ENCODE data around the gene CBR4. TPM values are rescaled to one million over a fixed set of nuclear protein-coding genes. Genes with fewer than 3 reads are reported as not detected.

Gene CBR4
- total RNA-seq, 1 donor from 2014 or later: 16.1 TPM

DNA sequence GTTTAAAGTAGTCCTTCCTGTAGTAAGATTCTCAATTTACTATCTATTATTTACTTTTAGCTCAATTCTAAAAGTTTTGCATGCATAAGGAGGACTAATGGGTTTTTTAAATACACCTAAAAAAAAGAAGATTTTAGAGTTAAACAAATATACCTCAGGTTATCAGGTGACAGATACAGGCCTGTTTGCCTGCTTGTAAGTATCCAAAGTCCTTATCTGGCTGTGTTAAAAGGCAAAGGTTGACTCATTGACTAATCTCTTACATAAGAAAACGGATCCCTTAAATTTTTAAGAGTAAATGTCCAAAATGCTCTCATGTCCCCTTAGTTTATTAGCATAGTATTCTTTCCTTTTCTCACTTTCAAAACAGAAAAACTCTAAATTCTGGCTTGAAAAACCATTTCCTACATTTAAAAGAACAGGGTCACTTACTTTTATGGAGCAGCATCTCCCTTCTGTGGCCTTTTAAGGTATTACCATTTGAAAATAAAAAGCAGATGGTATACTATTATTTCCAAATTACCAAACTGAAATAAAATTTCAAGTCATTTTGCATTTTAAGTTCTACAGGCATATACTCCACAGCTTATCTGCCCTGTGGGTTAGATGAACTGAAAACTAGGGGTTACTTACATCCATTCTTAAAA, 4.5 kb downstream of the CBR4 start:
- H3K27me3 ChIP-seq (ENCODE audit: control insufficient read depth, insufficient read depth, low read length): no peaks in the 10 kb centered on the region
- H3K36me3 ChIP-seq (ENCODE audit: control insufficient read depth, insufficient read depth, low read length): no peaks in the 10 kb centered on the region
- peak; percentile 28 for TF ChIP-seq CTCF (IDR thresholded peaks at IDR 0.05; ENCODE audit: insufficient read depth, low read length, poor library complexity, severe bottlenecking)
- no peak overlapping the region for H3K4me3 ChIP-seq (ENCODE audit: low read depth, low read length)
- DNase-seq (ENCODE audit: low read depth): no peak

DNA sequence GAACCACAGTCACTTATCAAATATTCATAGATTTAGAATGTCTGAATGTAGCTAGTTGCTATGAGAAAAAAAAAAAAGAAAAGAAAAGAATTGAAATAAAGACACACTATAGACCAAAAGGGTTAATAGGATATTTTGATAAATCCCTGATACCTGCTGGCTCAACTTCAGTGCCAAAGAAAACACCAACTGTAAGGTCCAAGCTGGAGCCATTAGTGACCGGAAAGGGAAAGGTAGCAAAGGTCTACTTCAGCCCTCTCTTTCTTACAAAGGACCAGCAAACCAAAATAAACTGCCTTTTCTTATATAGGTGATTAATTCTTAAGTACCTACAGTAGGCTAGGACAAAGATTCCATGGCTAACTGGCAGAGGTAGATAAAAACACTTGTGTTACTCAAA, 9.7 kb downstream of the CBR4 start:
- H3K4me3 ChIP-seq (ENCODE audit: low read depth, low read length): no peak overlapping the region
- no peak for DNase-seq (ENCODE audit: low read depth)
- no peaks in the 10 kb centered on the region for H3K36me3 ChIP-seq (ENCODE audit: control insufficient read depth, insufficient read depth, low read length)
- H3K27me3 ChIP-seq (ENCODE audit: control insufficient read depth, insufficient read depth, low read length): no peaks in the 10 kb centered on the region
- TF ChIP-seq CTCF (IDR thresholded peaks at IDR 0.05; ENCODE audit: insufficient read depth, low read length, poor library complexity, severe bottlenecking): no peak

DNA sequence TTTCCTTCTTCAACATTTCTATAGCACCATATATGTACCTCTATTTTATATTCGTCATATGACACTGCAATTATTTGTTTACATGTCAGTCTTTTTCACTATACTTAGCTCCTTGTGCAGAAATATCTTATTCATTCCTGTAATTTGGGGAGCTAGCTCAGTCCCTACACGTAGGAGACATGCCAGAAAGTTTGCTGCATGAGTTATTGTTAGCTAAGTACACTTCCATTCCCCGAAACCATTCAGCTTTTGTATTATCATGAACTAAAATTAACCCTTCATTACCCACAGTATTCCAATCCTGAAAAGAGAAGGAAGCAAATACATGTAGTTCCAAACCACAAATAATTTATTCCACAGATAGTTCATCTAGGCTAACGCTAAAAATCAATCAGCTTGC, 10.2 kb downstream of the CBR4 start:
- H3K36me3 ChIP-seq (ENCODE audit: control insufficient read depth, insufficient read depth, low read length): no peaks in the 10 kb centered on the region
- H3K27me3 ChIP-seq (ENCODE audit: control insufficient read depth, insufficient read depth, low read length): no peaks in the 10 kb centered on the region
- no peak for DNase-seq (ENCODE audit: low read depth)
- no peak overlapping the region for H3K4me3 ChIP-seq (ENCODE audit: low read depth, low read length)
- TF ChIP-seq CTCF (IDR thresholded peaks at IDR 0.05; ENCODE audit: insufficient read depth, low read length, poor library complexity, severe bottlenecking): no peak

DNA sequence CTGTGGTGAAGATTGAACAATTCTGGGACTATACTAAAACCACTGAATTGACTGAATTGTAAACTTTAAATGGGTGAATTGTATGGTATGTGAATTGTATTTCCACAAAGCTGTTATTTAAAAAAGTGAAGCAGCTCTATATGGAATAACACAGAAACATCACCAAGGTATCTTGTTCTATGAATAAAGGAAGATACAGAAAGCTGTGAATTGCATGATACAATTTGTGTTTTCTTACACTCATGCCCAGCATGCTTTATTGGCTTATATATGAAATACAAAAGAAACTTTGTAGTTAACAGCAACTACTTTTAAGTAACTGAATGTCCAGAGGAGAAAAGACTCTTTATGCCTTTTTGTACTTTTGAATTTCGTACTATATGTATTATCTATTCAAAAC, 11.5 kb downstream of the CBR4 start:
- no peak for TF ChIP-seq CTCF (IDR thresholded peaks at IDR 0.05; ENCODE audit: insufficient read depth, low read length, poor library complexity, severe bottlenecking)
- H3K27me3 ChIP-seq (ENCODE audit: control insufficient read depth, insufficient read depth, low read length): no peaks in the 10 kb centered on the region
- no peak overlapping the region for H3K4me3 ChIP-seq (ENCODE audit: low read depth, low read length)
- H3K36me3 ChIP-seq (ENCODE audit: control insufficient read depth, insufficient read depth, low read length): no peaks in the 10 kb centered on the region
- DNase-seq (ENCODE audit: low read depth): no peak

DNA sequence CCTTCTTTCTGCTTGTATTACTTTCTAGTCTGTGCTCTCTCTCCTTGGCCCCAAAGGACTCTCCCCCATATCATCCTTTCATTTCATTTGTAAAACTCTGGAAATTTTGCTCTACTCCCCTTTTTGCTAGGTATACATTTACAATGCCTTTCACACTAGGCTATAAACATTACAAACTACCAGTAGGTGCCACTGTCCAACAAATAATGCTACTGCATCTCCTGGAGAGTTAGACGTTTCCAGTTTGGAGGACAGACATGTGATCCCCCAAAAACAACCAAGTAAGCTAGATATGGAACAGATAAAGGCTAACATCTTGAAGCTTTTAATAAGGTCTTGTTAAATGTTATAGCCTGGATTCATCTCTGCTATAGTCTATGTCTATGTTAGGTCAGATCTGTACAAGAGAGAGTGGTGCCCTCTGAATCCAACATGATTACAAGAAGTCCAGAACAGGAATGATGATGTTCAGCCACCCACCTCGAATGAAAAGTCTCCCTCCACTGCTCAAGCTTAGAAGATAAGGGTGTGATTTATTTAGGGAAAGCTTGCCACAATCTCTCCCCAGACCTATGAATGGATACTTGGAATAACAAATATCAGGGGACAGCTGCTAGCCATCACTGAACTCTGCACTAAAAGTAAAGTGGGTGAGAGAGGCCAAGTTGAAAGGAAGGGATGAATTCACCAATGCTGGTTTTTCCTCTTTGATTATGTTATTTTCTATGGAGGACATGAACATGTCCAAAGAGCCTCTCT, 14.3 kb downstream of the CBR4 start:
- H3K4me3 ChIP-seq (ENCODE audit: low read depth, low read length): no peak overlapping the region
- TF ChIP-seq CTCF (IDR thresholded peaks at IDR 0.05; ENCODE audit: insufficient read depth, low read length, poor library complexity, severe bottlenecking): no peak
- no peak for DNase-seq (ENCODE audit: low read depth)
- no peaks in the 10 kb centered on the region for H3K36me3 ChIP-seq (ENCODE audit: control insufficient read depth, insufficient read depth, low read length)
- H3K27me3 ChIP-seq (ENCODE audit: control insufficient read depth, insufficient read depth, low read length): no peaks in the 10 kb centered on the region
